ENCODE measurements around the gene COLEC12.

COLEC12 gene

GRCh38 chr18:332007-332406 lies 168.5 kb downstream of the COLEC12 start:
- Histone ChIP-seq H3K79me1 (replicated peaks; ENCODE audit: low read length, poor library complexity, severe bottlenecking) (no peaks in the 10 kb centered on the region), H3K36me3 (ENCODE audit: control insufficient read depth in 1 of 2, insufficient read depth in 2 of 2, low read depth in 1 of 2, low read length in 2 of 2) (peaks cover 5 to 92% of the 10 kb centered on the region in 2 experiments), H3K14ac (ENCODE audit: low read length in 2 of 2) (no peak overlapping the region), H3K27me3 (ENCODE audit: control insufficient read depth in 1 of 2, insufficient read depth in 1 of 2, low read length in 2 of 2) (no peaks in the 10 kb centered on the region), H2BK5ac (ENCODE audit: low read depth, low read length, poor library complexity, severe bottlenecking) (no peak overlapping the region), H2AK5ac (ENCODE audit: low read length, severe bottlenecking) (no peak overlapping the region), H2AFZ (ENCODE audit: low read depth, low read length) (no peak overlapping the region), H3K18ac (ENCODE audit: low read depth in 1 of 2, low read length in 2 of 2) (no peak overlapping the region), H3K27ac (ENCODE audit: low read length, poor library complexity, severe bottlenecking) (no peak overlapping the region), H3K9me3 (ENCODE audit: control insufficient read depth, low read length) (no peaks in the 10 kb centered on the region), H3K4me3 (ENCODE audit: insufficient read depth in 1 of 2, low read depth in 1 of 2, low read length in 2 of 2) (no peak overlapping the region), H2BK12ac (ENCODE audit: low read length in 2 of 2) (no peak overlapping the region), H2BK120ac (ENCODE audit: low read depth, low read length) (no peak overlapping the region), H3K9ac (ENCODE audit: low read length) (no peak overlapping the region), H3K23ac (ENCODE audit: low read length in 2 of 2) (no peak overlapping the region), H3K4me2 (ENCODE audit: low read length, poor library complexity, severe bottlenecking) (no peak overlapping the region), H3K4me1 (ENCODE audit: control insufficient read depth, insufficient read depth, low read depth, low read length) (no peaks in the 10 kb centered on the region), H3K4ac (ENCODE audit: low read depth in 1 of 2, low read length in 2 of 2) (no peak overlapping the region), H4K8ac (ENCODE audit: low read length) (no peak overlapping the region), H2BK15ac (ENCODE audit: low read depth, poor library complexity, severe bottlenecking) (no peak overlapping the region), H4K91ac (ENCODE audit: low read length) (no peak overlapping the region)
- WGBS = 48% methylated on average over 4 of the region's 4 CpGs
- DNase-seq = peak; percentile 16

GRCh38 chr18:331221-331821 lies 169.2 kb downstream of the COLEC12 start:
- no peak overlapping the region for H2BK15ac ChIP-seq (ENCODE audit: low read depth, poor library complexity, severe bottlenecking)
- no peak overlapping the region for H3K23ac ChIP-seq (ENCODE audit: low read length in 2 of 2)
- no peak overlapping the region for H3K18ac ChIP-seq (ENCODE audit: low read depth in 1 of 2, low read length in 2 of 2)
- no peaks in the 10 kb centered on the region for H3K4me1 ChIP-seq (ENCODE audit: control insufficient read depth, insufficient read depth, low read depth, low read length)
- H3K4me3 ChIP-seq (ENCODE audit: insufficient read depth in 1 of 2, low read depth in 1 of 2, low read length in 2 of 2) = no peak overlapping the region
- H4K8ac ChIP-seq (ENCODE audit: low read length) = no peak overlapping the region
- H2AFZ ChIP-seq (ENCODE audit: low read depth, low read length) = no peak overlapping the region
- no peak overlapping the region for H2BK120ac ChIP-seq (ENCODE audit: low read depth, low read length)
- DNase-seq = no peak
- no peak overlapping the region for H2BK5ac ChIP-seq (ENCODE audit: low read depth, low read length, poor library complexity, severe bottlenecking)
- no peak overlapping the region for H3K9ac ChIP-seq (ENCODE audit: low read length)
- no peak overlapping the region for H3K4ac ChIP-seq (ENCODE audit: low read depth in 1 of 2, low read length in 2 of 2)
- no peaks in the 10 kb centered on the region for H3K9me3 ChIP-seq (ENCODE audit: control insufficient read depth, low read length)
- H3K36me3 ChIP-seq (ENCODE audit: control insufficient read depth in 1 of 2, insufficient read depth in 2 of 2, low read depth in 1 of 2, low read length in 2 of 2) = peaks cover 5 to 92% of the 10 kb centered on the region in 2 experiments
- H3K27me3 ChIP-seq (ENCODE audit: control insufficient read depth in 1 of 2, insufficient read depth in 1 of 2, low read length in 2 of 2) = no peaks in the 10 kb centered on the region
- WGBS = 82% methylated on average over 8 of the region's 12 CpGs
- no peak overlapping the region for H3K14ac ChIP-seq (ENCODE audit: low read length in 2 of 2)
- H3K79me1 ChIP-seq (replicated peaks; ENCODE audit: low read length, poor library complexity, severe bottlenecking) = no peaks in the 10 kb centered on the region
- H4K91ac ChIP-seq (ENCODE audit: low read length) = no peak overlapping the region
- peak overlapping the region in 1 of 2 experiments; percentile 47 for H2BK12ac ChIP-seq (ENCODE audit: low read length in 2 of 2)
- H3K4me2 ChIP-seq (ENCODE audit: low read length, poor library complexity, severe bottlenecking) = no peak overlapping the region
- no peak overlapping the region for H3K27ac ChIP-seq (ENCODE audit: low read length, poor library complexity, severe bottlenecking)
- H2AK5ac ChIP-seq (ENCODE audit: low read length, severe bottlenecking) = no peak overlapping the region

- Histone ChIP-seq H3K27me3 (ENCODE audit: control insufficient read depth in 1 of 2, insufficient read depth in 1 of 2, low read length in 2 of 2) (no peaks in the 10 kb centered on the region), H2BK12ac (ENCODE audit: low read length in 2 of 2) (peak overlapping the region in 1 of 2 experiments; percentile 7), H3K79me1 (replicated peaks; ENCODE audit: low read length, poor library complexity, severe bottlenecking) (no peaks in the 10 kb centered on the region), H4K91ac (ENCODE audit: low read length) (no peak overlapping the region), H4K8ac (ENCODE audit: low read length) (no peak overlapping the region), H3K4me1 (ENCODE audit: control insufficient read depth, insufficient read depth, low read depth, low read length) (no peaks in the 10 kb centered on the region), H3K4ac (ENCODE audit: low read depth in 1 of 2, low read length in 2 of 2) (no peak overlapping the region), H2BK15ac (ENCODE audit: low read depth, poor library complexity, severe bottlenecking) (no peak overlapping the region), H3K23ac (ENCODE audit: low read length in 2 of 2) (no peak overlapping the region), H2BK120ac (ENCODE audit: low read depth, low read length) (no peak overlapping the region), H3K18ac (ENCODE audit: low read depth in 1 of 2, low read length in 2 of 2) (no peak overlapping the region), H3K4me3 (ENCODE audit: insufficient read depth in 1 of 2, low read depth in 1 of 2, low read length in 2 of 2) (no peak overlapping the region), H2BK5ac (ENCODE audit: low read depth, low read length, poor library complexity, severe bottlenecking) (no peak overlapping the region), H3K27ac (ENCODE audit: low read length, poor library complexity, severe bottlenecking) (no peak overlapping the region), H3K14ac (ENCODE audit: low read length in 2 of 2) (no peak overlapping the region), H2AFZ (ENCODE audit: low read depth, low read length) (no peak overlapping the region), H3K9me3 (ENCODE audit: control insufficient read depth, low read length) (no peaks in the 10 kb centered on the region), H3K36me3 (ENCODE audit: control insufficient read depth in 1 of 2, insufficient read depth in 2 of 2, low read depth in 1 of 2, low read length in 2 of 2) (peaks cover 0 to 86% of the 10 kb centered on the region in 2 experiments), H3K4me2 (ENCODE audit: low read length, poor library complexity, severe bottlenecking) (no peak overlapping the region), H2AK5ac (ENCODE audit: low read length, severe bottlenecking) (no peak overlapping the region), H3K9ac (ENCODE audit: low read length) (no peak overlapping the region)
- WGBS = 89% methylated on average over 4 of the region's 4 CpGs
- no peak for DNase-seq
These were observed 171.6 kb downstream of the COLEC12 start for GRCh38 chr18:328928-329327.

GRCh38 chr18:326846-327245 lies 173.7 kb downstream of the COLEC12 start:
- H3K14ac ChIP-seq (ENCODE audit: low read length in 2 of 2) = no peak overlapping the region
- no peak overlapping the region for H4K8ac ChIP-seq (ENCODE audit: low read length)
- H3K4me1 ChIP-seq (ENCODE audit: control insufficient read depth, insufficient read depth, low read depth, low read length) = peaks cover 5% of the 10 kb centered on the region
- no peak overlapping the region for H3K27ac ChIP-seq (ENCODE audit: low read length, poor library complexity, severe bottlenecking)
- H3K4me2 ChIP-seq (ENCODE audit: low read length, poor library complexity, severe bottlenecking) = no peak overlapping the region
- no peaks in the 10 kb centered on the region for H3K27me3 ChIP-seq (ENCODE audit: control insufficient read depth in 1 of 2, insufficient read depth in 1 of 2, low read length in 2 of 2)
- H3K4me3 ChIP-seq (ENCODE audit: insufficient read depth in 1 of 2, low read depth in 1 of 2, low read length in 2 of 2) = no peak overlapping the region
- H3K18ac ChIP-seq (ENCODE audit: low read depth in 1 of 2, low read length in 2 of 2) = no peak overlapping the region
- no peak overlapping the region for H2BK5ac ChIP-seq (ENCODE audit: low read depth, low read length, poor library complexity, severe bottlenecking)
- H3K36me3 ChIP-seq (ENCODE audit: control insufficient read depth in 1 of 2, insufficient read depth in 2 of 2, low read depth in 1 of 2, low read length in 2 of 2) = peaks cover 0 to 76% of the 10 kb centered on the region in 2 experiments
- no peak overlapping the region for H4K91ac ChIP-seq (ENCODE audit: low read length)
- no peaks in the 10 kb centered on the region for H3K79me1 ChIP-seq (replicated peaks; ENCODE audit: low read length, poor library complexity, severe bottlenecking)
- H3K9me3 ChIP-seq (ENCODE audit: control insufficient read depth, low read length) = no peaks in the 10 kb centered on the region
- no peak overlapping the region for H3K23ac ChIP-seq (ENCODE audit: low read length in 2 of 2)
- H2BK120ac ChIP-seq (ENCODE audit: low read depth, low read length) = no peak overlapping the region
- H3K9ac ChIP-seq (ENCODE audit: low read length) = no peak overlapping the region
- no peak for DNase-seq
- H2BK12ac ChIP-seq (ENCODE audit: low read length in 2 of 2) = no peak overlapping the region
- no peak overlapping the region for H2AFZ ChIP-seq (ENCODE audit: low read depth, low read length)
- 92% methylated on average over 1 of the region's 1 CpG for WGBS
- no peak overlapping the region for H2BK15ac ChIP-seq (ENCODE audit: low read depth, poor library complexity, severe bottlenecking)
- no peak overlapping the region for H3K4ac ChIP-seq (ENCODE audit: low read depth in 1 of 2, low read length in 2 of 2)
- H2AK5ac ChIP-seq (ENCODE audit: low read length, severe bottlenecking) = no peak overlapping the region

All from mesenchymal stem cell (in vitro differentiated cells and primary cell).